Neural crest cell (in vitro differentiated cells): ENCODE results near the gene GTPBP2. TPM values are rescaled to one million over a fixed set of nuclear protein-coding genes. Genes with fewer than 3 reads are reported as not detected.

ENCODE experiments used
- DNase-seq: peaks from one replicate; pipeline ENCODE4 v3.0.0; 2021; ENCODE audit warnings: low read depth, mixed read lengths, low spot score
- H3K27ac Mint-ChIP-seq: one replicate; pipeline ENCODE4 v1.8.0; 2021; ENCODE audit warnings: mild to moderate bottlenecking, mixed read lengths; ENCODE audit not compliant: unreplicated experiment
- H3K27me3 Mint-ChIP-seq: 2 replicates; pipeline ENCODE4 v1.8.0; 2021; ENCODE audit warnings: low read depth, mild to moderate bottlenecking, mixed read lengths
- H3K36me3 Mint-ChIP-seq: 2 replicates; pipeline ENCODE4 v1.8.0; 2021; ENCODE audit warnings: low read depth, mild to moderate bottlenecking, mixed read lengths
- H3K4me1 Mint-ChIP-seq: 2 replicates; pipeline ENCODE4 v1.8.0; 2021; ENCODE audit warnings: mixed read lengths
- H3K4me3 Mint-ChIP-seq: one replicate; pipeline ENCODE4 v1.8.0; 2021; ENCODE audit warnings: mild to moderate bottlenecking, mixed read lengths
- H3K9me3 Mint-ChIP-seq: 2 replicates; pipeline ENCODE4 v1.8.0; 2021; ENCODE audit warnings: mixed read lengths
- CTCF ChIP-seq: fragments of 200-600 bp; sonication (generic); conservative IDR thresholded peaks from 2 replicates; pipeline ENCODE4 v1.5.0; 2021; ENCODE audit warnings: antibody characterized with exemption, mild to moderate bottlenecking
- total RNA-seq: library from RNA; stranded (reverse); gene quantifications from 2 replicates; pipeline ENCODE4 v1.2.1, GENCODE V29; 2021

GTPBP2 gene
- total RNA-seq, 1 donor from 2014 or later = 70.0 TPM

- no peak for DNase-seq
- no peak for TF ChIP-seq CTCF
- H3K27me3 Mint-ChIP-seq = peaks cover 12% of the 10 kb centered on the region
- no peaks in the 10 kb centered on the region for H3K9me3 Mint-ChIP-seq
- H3K4me3 Mint-ChIP-seq = no peak overlapping the region
- H3K27ac Mint-ChIP-seq = no peak overlapping the region
- H3K4me1 Mint-ChIP-seq = peaks cover 19% of the 10 kb centered on the region
- peaks cover 5% of the 10 kb centered on the region for H3K36me3 Mint-ChIP-seq
Observed at GRCh38 chr6:43669922-43670622, 41.0 kb upstream of the GTPBP2 start.

- Mint-ChIP-seq H3K9me3 (no peaks in the 10 kb centered on the region), H3K4me3 (peak overlapping the region; percentile 54), H3K27me3 (peaks cover 13% of the 10 kb centered on the region), H3K4me1 (peaks cover 19% of the 10 kb centered on the region), H3K36me3 (no peaks in the 10 kb centered on the region), H3K27ac (no peak overlapping the region)
- no peak for TF ChIP-seq CTCF
- DNase-seq = no peak
Observed at GRCh38 chr6:43669050-43669921, 40.2 kb upstream of the GTPBP2 start.

- Mint-ChIP-seq H3K27me3 (peaks cover 15% of the 10 kb centered on the region), H3K36me3 (no peaks in the 10 kb centered on the region), H3K4me3 (peak overlapping the region; percentile 75), H3K4me1 (peaks cover 19% of the 10 kb centered on the region), H3K9me3 (no peaks in the 10 kb centered on the region), H3K27ac (no peak overlapping the region)
- DNase-seq = peak; percentile 23
- TF ChIP-seq CTCF = peak; percentile 59
Observed at GRCh38 chr6:43668151-43669028, 39.3 kb upstream of the GTPBP2 start.

- Mint-ChIP-seq H3K4me3 (peak overlapping the region; percentile 75), H3K27ac (no peak overlapping the region), H3K4me1 (peaks cover 19% of the 10 kb centered on the region), H3K27me3 (peaks cover 15% of the 10 kb centered on the region), H3K36me3 (no peaks in the 10 kb centered on the region), H3K9me3 (no peaks in the 10 kb centered on the region)
- DNase-seq = peak; percentile 95
- peak; percentile 93 for TF ChIP-seq CTCF
Observed at GRCh38 chr6:43667245-43668150, 38.4 kb upstream of the GTPBP2 start.
